Activated T-helper 17 cell treated with anti-CD3 and anti-CD28 coated beads, Interleukin-2, amount 50 U/mL, for 72 hours (primary cell): ENCODE results near the gene CEP104. TPM values are rescaled to one million over a fixed set of nuclear protein-coding genes. Genes with fewer than 3 reads are reported as not detected.

ENCODE experiments used
- ATAC-seq: fragments of 150-1000 bp; cut with Tn5 transposase; replicated peaks from 2 replicates; pipeline ENCODE4 v1.10.0; 2021; ENCODE audit warnings: mild to moderate bottlenecking, moderate library complexity
- H3K27ac Mint-ChIP-seq: one replicate; pipeline ENCODE4 v1.8.0; 2022; ENCODE audit warnings: mixed read lengths
- H3K27me3 Mint-ChIP-seq: one replicate; pipeline ENCODE4 v1.8.0; 2022; ENCODE audit warnings: mixed read lengths
- H3K36me3 Mint-ChIP-seq: one replicate; pipeline ENCODE4 v1.8.0; 2022; ENCODE audit warnings: low read depth, mild to moderate bottlenecking, mixed read lengths
- H3K4me1 Mint-ChIP-seq: one replicate; pipeline ENCODE4 v1.8.0; 2022; ENCODE audit warnings: mixed read lengths
- H3K4me3 Mint-ChIP-seq: one replicate; pipeline ENCODE4 v1.8.0; 2022; ENCODE audit warnings: mild to moderate bottlenecking, mixed read lengths
- H3K9me3 Mint-ChIP-seq: one replicate; pipeline ENCODE4 v1.8.0; 2022; ENCODE audit warnings: mixed read lengths
- total RNA-seq, 2 donors: library from RNA; stranded (reverse); gene quantifications; one replicate each; pipeline ENCODE4 v1.2.3, GENCODE V29; 2022

Gene CEP104
- total RNA-seq, 2 donors from 2014 or later, result 17.8 to 39.4 TPM

DNA sequence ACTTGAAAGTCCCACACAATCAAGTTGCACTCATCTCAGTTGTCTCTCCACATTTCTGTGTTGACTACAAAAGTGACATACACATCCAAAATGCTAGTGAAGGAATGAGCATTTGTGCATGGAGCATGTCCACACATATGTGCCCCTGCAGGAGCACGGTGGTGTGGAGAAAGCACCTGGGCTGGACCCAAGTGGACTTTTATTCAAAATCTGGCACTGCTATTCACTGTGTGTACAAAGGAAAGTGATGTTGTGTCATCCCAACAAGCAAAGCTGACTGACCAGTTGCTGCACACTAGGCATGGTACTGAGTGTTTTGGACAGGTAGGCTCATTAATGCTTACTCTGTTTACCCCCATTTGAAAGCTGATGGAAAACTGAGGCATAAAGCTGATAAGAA is 19.3 kb downstream of the CEP104 start:
- H3K9me3 Mint-ChIP-seq, result no peaks in the 10 kb centered on the region
- no peak for ATAC-seq
- no peaks in the 10 kb centered on the region for H3K4me1 Mint-ChIP-seq
- no peaks in the 10 kb centered on the region for H3K27me3 Mint-ChIP-seq
- H3K27ac Mint-ChIP-seq, result no peak overlapping the region
- peaks cover 94% of the 10 kb centered on the region for H3K36me3 Mint-ChIP-seq
- H3K4me3 Mint-ChIP-seq, result no peak overlapping the region

DNA sequence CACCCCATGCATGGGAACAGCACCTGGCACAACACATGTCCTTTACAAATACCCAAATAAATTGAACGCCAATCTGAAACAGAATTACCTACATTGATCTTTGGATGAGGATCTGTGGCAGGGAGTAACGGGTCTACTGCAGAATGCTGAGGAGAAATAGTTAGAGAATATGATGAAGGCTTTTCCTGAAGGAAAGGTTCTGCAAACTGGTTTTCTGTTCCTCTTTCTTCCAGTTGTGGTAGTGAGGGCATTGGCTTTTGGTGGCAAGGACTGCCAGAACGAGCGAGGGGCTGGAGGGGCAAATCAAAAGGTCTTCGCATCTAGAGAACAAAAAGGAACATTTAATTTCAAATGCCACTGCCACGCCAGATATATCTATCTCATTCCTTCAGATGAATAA is 19.8 kb downstream of the CEP104 start:
- Mint-ChIP-seq H3K4me3 (no peak overlapping the region), H3K4me1 (no peaks in the 10 kb centered on the region), H3K36me3 (peaks cover 94% of the 10 kb centered on the region), H3K27ac (no peak overlapping the region), H3K27me3 (no peaks in the 10 kb centered on the region), H3K9me3 (no peaks in the 10 kb centered on the region)
- ATAC-seq, result no peak

DNA sequence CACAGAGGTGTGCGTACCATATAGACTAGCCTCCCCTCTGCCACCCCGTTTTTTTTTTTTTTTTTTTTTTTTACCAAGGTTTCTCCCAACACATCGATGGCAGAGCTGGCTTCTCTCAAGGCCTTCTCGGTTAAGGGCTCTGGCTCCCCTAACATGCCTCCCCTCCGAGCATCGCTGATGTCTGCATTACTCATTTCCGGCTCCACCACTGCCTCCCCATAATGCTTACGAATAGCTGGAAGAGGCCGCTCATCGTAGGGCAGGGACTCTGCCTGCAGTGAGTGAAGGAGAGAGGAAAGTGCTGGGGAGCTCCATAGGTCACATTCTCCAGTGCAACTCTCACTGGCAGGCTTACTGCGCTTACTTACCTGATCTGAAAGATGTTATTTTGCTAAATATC is 20.6 kb downstream of the CEP104 start:
- no peaks in the 10 kb centered on the region for H3K4me1 Mint-ChIP-seq
- H3K9me3 Mint-ChIP-seq, result no peaks in the 10 kb centered on the region
- peaks cover 97% of the 10 kb centered on the region for H3K36me3 Mint-ChIP-seq
- H3K27ac Mint-ChIP-seq, result no peak overlapping the region
- ATAC-seq, result no peak
- H3K27me3 Mint-ChIP-seq, result no peaks in the 10 kb centered on the region
- no peak overlapping the region for H3K4me3 Mint-ChIP-seq

DNA sequence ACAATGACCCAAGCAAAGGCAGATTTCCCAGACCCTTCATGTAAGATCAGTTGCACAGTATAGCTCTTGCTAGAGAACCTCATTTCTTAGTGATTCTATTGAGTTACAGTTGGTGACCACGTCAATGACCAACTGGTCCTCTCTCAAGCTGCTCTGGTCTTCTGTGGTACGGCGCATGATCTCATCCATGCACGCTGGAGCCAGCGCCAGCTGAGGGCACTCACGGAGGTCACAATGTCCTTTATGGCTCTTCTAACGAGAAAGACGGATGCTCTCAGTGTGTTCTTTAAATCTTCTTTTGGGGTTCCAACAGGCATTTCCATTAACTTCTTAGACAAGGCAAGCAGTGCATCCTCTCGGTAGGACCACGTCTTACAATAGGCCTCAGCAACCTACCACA is 22.3 kb downstream of the CEP104 start:
- H3K36me3 Mint-ChIP-seq, result peaks cover 99% of the 10 kb centered on the region
- H3K4me1 Mint-ChIP-seq, result no peaks in the 10 kb centered on the region
- no peak overlapping the region for H3K4me3 Mint-ChIP-seq
- no peak overlapping the region for H3K27ac Mint-ChIP-seq
- no peaks in the 10 kb centered on the region for H3K9me3 Mint-ChIP-seq
- H3K27me3 Mint-ChIP-seq, result no peaks in the 10 kb centered on the region
- ATAC-seq, result no peak

DNA sequence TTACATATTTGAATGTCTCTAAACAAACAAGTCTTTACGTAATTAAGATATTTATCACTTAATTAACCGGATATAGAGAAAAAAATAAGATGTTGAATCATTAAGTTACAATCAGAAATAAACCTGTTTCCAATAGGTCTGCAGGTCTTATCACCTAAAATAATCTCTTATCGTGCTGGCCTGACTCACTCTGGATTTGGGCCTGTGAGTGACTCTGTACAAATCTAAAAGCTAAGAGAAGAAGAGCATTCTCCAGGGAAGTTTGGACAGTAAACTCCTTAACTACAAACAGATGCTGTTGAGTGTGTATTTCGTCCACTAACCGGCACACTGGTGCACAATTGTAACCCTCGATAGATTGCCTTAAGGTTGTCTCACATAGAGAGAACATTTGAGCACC is 25.3 kb downstream of the CEP104 start:
- no peaks in the 10 kb centered on the region for H3K27me3 Mint-ChIP-seq
- no peak for ATAC-seq
- H3K36me3 Mint-ChIP-seq, result peaks cover 96% of the 10 kb centered on the region

DNA sequence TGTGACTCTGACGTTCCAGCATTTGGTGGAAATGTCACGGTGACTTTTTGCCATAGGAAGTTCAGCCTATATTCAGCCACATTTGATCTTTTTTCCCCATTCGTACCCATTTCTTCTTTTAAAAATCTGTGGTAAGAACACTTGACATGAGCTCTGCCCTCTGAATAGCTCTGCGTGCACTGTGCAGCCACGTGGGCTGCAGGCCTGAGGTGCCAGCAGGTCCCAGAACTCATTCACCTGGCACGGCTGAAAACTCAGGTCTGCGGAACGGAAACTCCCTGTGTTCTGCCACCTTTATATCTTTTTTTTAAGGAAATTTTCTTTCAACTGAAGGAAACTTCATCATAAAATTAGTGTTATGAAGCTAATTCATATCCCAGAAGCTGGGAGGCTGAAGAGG is 28.6 kb downstream of the CEP104 start:
- no peaks in the 10 kb centered on the region for H3K9me3 Mint-ChIP-seq
- no peaks in the 10 kb centered on the region for H3K27me3 Mint-ChIP-seq
- H3K4me1 Mint-ChIP-seq, result no peaks in the 10 kb centered on the region
- no peak for ATAC-seq
- H3K4me3 Mint-ChIP-seq, result no peak overlapping the region
- no peak overlapping the region for H3K27ac Mint-ChIP-seq
- peaks cover 86% of the 10 kb centered on the region for H3K36me3 Mint-ChIP-seq

More for the DNA sequence above, 25.3 kb downstream of the CEP104 start:
- no peaks in the 10 kb centered on the region for H3K4me1 Mint-ChIP-seq
- no peak overlapping the region for H3K27ac Mint-ChIP-seq
- H3K9me3 Mint-ChIP-seq, result no peaks in the 10 kb centered on the region
- H3K4me3 Mint-ChIP-seq, result no peak overlapping the region

DNA sequence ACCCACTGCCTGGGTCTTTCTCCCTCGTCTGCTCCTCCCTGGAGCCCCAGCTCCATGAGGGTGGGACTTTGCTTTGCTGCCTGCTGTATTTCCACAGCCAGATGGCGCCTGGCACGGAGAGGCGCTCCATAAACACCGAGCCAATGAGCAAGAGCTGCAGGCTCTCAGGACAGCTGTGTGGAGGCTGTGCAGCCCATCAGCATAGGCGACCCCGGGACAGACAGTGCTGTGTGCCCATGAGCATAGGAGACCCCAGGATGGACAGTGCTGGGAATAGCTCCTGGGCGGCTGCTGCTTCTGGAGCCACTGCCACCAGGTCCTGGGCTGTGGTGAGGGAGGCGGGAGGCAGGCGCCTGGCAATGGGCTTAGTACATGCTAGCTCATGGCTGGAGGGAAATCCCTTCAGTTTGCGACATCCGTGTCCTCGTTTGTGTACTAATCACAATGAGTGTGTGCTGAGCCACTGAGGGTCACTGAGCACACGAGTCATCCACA is 29.2 kb downstream of the CEP104 start:
- Mint-ChIP-seq H3K27me3 (no peaks in the 10 kb centered on the region), H3K27ac (no peak overlapping the region), H3K4me3 (no peak overlapping the region), H3K9me3 (no peaks in the 10 kb centered on the region), H3K4me1 (no peaks in the 10 kb centered on the region), H3K36me3 (peaks cover 84% of the 10 kb centered on the region)
- no peak for ATAC-seq

DNA sequence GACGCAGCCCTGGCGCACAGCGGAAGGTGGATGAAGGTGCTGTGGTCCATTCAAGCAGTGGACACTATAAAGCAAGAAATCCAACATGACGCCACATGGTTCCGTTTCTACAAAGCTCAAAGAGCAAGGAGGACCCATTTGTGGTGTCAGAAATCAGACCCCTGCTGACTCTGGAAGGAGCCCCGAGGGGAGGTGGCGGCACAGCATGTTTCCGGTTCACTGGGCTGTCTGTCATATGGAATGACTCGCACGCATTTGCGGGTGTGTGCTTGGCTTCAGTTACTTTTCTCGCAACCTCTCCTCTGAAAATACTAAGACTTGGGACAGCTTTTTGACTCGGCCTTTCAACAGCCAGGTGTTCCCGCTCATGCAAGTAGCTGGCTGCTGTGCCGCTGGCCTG is 31.7 kb downstream of the CEP104 start:
- no peaks in the 10 kb centered on the region for H3K9me3 Mint-ChIP-seq
- no peak overlapping the region for H3K4me3 Mint-ChIP-seq
- no peak for ATAC-seq
- H3K36me3 Mint-ChIP-seq, result peaks cover 64% of the 10 kb centered on the region
- no peaks in the 10 kb centered on the region for H3K4me1 Mint-ChIP-seq
- no peaks in the 10 kb centered on the region for H3K27me3 Mint-ChIP-seq
- no peak overlapping the region for H3K27ac Mint-ChIP-seq

DNA sequence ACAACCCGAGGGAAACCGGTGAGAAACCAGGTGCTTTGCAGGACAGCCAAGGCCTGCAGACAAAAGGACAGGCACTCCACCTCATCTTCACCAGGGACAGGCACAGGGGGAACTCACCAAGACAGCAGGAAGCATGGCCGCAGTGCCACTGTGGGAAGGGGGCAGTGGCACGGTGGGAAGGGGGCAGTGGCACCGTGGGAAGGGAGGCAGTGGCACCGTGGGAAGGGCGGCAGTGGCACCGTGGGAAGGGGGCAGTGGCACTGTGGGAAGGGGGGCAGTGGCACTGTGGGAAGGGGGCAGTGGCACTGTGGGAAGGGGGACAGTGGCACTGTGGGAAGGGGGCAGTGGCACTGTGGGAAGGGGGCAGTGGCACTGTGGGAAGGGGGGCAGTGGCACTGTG is 32.4 kb downstream of the CEP104 start:
- no peaks in the 10 kb centered on the region for H3K4me1 Mint-ChIP-seq
- no peaks in the 10 kb centered on the region for H3K27me3 Mint-ChIP-seq
- no peak for ATAC-seq
- H3K27ac Mint-ChIP-seq, result no peak overlapping the region
- peaks cover 64% of the 10 kb centered on the region for H3K36me3 Mint-ChIP-seq
- H3K4me3 Mint-ChIP-seq, result no peak overlapping the region
- H3K9me3 Mint-ChIP-seq, result no peaks in the 10 kb centered on the region

DNA sequence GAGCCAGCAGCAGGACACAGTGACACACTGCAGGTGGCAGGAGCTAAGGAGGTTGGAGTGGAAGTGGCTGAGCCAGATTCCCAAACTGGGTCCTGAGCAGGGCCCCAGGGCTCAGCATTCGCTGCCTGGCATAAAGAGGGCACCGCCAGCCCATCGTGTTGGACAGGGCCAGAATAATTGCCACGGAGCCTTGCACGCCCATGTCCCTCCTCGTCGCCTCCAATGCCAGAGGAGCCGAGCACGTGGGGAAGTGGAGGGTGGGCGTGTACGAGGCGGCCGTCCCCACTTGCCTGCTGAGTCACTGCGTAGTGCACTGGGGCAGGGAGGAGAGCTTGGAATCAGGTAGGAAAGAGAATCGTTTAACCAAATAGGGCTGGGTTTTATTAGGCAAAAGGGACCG is 34.6 kb downstream of the CEP104 start:
- Mint-ChIP-seq H3K9me3 (no peaks in the 10 kb centered on the region), H3K27ac (no peak overlapping the region), H3K4me1 (no peaks in the 10 kb centered on the region), H3K27me3 (no peaks in the 10 kb centered on the region), H3K36me3 (peaks cover 49% of the 10 kb centered on the region), H3K4me3 (no peak overlapping the region)
- ATAC-seq, result no peak

DNA sequence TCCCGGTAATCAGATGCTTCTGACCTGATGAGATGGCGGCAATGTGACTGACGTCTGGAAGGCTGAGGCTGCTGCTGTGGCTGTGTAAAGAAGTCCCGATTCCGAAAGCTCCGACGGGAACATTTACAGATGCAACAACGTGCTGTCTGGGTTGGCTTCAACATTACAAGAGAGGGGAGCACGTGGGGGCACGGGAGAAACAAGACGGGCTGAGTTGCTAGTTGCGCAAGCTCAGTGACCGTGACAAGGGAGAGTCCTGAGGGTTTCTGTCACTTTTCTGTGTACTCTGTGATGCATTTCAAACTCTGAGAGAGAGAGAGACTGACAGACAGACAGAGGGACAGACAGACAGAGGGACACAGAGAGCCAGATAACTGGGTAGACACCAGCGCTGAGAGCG is 35.1 kb downstream of the CEP104 start:
- Mint-ChIP-seq H3K36me3 (peaks cover 47% of the 10 kb centered on the region), H3K27me3 (no peaks in the 10 kb centered on the region), H3K4me3 (no peak overlapping the region), H3K4me1 (no peaks in the 10 kb centered on the region), H3K27ac (no peak overlapping the region), H3K9me3 (no peaks in the 10 kb centered on the region)
- no peak for ATAC-seq

DNA sequence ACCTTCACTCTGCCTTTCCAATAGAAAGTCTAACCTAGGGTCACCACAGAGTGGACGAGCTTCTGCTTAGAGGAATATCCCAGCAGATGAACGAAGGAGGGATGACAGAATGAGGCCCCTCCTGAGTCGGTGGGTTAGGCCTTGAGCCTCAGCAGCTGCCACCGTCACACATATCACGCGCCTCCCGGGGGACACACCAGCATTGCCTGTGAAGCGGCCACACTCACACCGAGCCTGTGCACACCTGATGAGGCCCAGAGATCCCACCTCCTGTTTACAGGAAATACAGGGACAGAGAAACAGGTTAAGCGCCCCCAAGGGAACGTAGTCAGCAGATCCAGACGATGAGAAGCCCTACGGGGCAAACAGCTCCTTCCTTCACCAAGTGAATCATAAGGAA is 35.6 kb downstream of the CEP104 start:
- H3K36me3 Mint-ChIP-seq, result peaks cover 47% of the 10 kb centered on the region
- H3K4me3 Mint-ChIP-seq, result no peak overlapping the region
- H3K27ac Mint-ChIP-seq, result no peak overlapping the region
- H3K9me3 Mint-ChIP-seq, result no peaks in the 10 kb centered on the region
- no peaks in the 10 kb centered on the region for H3K4me1 Mint-ChIP-seq
- no peaks in the 10 kb centered on the region for H3K27me3 Mint-ChIP-seq
- ATAC-seq, result no peak

DNA sequence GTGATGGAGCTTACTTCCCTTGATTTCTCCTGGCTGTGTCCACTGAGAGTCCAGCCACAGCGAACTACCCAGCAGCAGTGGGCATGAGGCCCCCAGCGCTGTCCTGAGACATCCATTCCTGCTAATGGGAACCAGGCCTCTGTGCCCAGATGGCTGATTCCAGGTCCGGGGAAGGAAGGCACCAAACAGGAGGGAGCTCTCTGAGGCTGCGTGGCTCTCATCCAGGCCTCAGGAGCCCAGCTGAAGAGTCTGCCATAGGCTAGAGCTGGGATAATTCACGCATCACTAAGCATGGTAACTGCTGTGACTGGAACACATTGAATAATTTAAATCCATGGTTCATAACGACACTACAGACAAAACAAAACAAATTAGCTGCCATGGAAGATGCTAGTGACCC is 36.0 kb downstream of the CEP104 start:
- Mint-ChIP-seq H3K9me3 (no peaks in the 10 kb centered on the region), H3K4me3 (no peak overlapping the region), H3K27me3 (no peaks in the 10 kb centered on the region), H3K36me3 (peaks cover 47% of the 10 kb centered on the region), H3K27ac (no peak overlapping the region), H3K4me1 (no peaks in the 10 kb centered on the region)
- ATAC-seq, result no peak

DNA sequence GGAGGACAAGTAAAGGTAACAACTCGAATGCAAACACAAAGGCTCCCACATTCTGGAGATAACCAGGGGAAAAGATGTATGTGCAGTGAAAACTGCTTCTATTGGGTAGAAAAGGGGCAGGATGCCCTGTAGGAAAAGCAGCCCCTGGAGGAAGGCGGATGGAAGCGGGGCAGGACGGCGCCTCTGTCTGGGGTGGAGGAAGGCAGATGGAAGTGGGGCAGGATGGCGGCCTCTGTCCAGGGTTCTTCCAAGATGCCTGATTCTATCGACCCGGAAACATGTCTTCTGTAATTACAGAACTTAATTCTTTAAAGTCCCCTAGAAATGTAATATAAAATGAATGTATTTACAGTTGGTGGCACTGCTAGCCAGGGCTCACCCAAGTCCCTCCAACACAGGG is 36.7 kb downstream of the CEP104 start:
- Mint-ChIP-seq H3K27ac (no peak overlapping the region), H3K27me3 (no peaks in the 10 kb centered on the region), H3K36me3 (peaks cover 47% of the 10 kb centered on the region), H3K9me3 (no peaks in the 10 kb centered on the region), H3K4me3 (no peak overlapping the region), H3K4me1 (no peaks in the 10 kb centered on the region)
- ATAC-seq, result no peak

DNA sequence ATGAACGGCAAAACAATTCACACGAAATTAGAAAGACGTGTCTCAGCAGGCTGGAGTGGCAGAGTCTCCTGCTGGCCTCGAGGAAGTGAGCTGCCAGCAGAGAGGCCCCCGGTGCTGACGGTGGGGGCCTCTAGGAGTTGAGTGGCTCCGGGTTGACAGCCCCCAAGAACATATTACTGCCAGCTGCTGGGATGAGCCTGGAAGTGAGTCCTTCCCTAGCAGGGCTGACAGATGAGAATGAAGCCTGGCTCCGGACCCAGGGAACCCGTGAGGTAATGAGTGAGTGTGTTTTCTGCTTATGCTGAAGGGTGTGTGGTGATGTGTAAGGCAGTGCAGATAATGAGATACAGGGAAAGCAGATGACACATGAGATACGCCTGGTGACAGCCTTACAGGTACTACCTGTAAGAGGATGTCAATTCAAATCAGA is 37.2 kb downstream of the CEP104 start:
- ATAC-seq, result no peak
- no peaks in the 10 kb centered on the region for H3K9me3 Mint-ChIP-seq
- H3K36me3 Mint-ChIP-seq, result peaks cover 52% of the 10 kb centered on the region
- H3K4me1 Mint-ChIP-seq, result no peaks in the 10 kb centered on the region
- no peaks in the 10 kb centered on the region for H3K27me3 Mint-ChIP-seq
- no peak overlapping the region for H3K27ac Mint-ChIP-seq
- no peak overlapping the region for H3K4me3 Mint-ChIP-seq
